ENCODE results near the gene GPR132.
"Not testable (repeated sequence)": the region's sequence is repeated elsewhere in the genome, so short reads cannot be mapped to it uniquely, and the experiment has no call there.

Gene GPR132, protein sequence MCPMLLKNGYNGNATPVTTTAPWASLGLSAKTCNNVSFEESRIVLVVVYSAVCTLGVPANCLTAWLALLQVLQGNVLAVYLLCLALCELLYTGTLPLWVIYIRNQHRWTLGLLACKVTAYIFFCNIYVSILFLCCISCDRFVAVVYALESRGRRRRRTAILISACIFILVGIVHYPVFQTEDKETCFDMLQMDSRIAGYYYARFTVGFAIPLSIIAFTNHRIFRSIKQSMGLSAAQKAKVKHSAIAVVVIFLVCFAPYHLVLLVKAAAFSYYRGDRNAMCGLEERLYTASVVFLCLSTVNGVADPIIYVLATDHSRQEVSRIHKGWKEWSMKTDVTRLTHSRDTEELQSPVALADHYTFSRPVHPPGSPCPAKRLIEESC

DNA sequence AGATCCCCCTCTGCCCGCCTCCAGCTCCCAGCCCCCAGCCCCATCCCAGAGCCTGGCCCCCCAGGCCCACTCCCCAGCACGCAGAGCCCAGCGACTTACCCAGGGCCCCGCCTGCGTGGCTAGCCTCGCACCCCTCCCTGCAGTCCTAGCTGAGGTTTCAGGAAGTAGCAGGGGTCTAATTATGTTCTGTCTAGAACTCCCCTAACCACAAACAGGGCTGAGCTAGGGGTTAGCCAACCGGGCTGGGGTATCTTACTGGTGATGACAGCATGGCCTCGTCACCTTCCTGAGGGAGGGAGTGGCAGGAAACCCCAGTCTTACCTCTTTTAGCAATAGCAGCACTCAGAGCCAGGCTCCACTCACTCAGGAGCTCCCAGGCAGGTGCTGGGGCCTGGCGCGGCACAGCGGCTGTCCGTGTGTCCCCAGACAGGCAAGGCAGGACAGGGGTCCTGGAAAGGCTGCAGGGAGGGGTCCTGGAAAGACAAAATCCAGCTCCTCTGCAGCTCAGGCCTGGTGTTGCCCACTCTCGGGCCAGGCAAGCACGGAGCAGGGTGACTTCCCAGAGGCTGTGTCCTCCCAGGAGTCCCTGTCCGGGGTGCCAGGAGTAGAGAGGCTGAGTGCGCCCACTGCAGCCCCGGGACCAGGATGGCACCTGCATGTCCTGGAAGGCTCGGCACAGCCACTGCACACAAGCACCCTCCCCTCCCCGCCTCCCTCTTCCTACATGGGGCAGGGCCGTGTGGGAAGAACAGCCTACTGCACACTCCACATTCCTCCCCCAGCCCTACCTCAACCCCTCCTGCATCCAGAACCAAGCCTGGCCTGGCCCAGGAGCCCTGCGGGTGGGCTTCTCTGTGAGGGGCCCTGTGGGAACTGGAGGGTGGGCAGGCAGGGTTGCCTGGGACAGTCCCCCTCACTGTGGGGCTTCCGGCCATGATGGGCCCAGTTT, at the start of gene GPR132:
Gene GPR132, minus strand, starts transcription at position 151 of the 949 bp plus-strand sequence. CDS start 10,010 bp downstream, outside the sequence.
- peak; percentile 83 to 89 for DNase-seq

DNA sequence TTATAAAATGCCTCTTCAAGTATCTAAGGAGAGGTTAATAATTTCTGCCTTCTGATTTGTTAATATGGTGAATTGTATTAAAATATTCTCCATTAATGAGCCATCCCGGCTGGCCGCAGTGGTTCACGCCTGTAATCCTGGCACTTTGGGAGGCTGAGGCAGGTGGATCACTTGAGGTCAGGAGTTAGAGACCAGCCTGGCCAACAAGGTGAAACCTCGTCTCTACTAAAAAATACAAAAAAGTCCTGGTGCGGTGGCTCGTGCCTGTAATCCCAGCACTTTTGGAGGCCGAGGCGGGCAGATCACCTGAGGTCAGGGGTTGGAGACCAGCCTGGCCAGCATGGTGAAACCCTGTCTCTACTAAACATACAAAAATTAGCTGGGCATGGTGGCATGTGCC, 44.0 kb upstream of the GPR132 start:
- not testable (repeated sequence) for DNase-seq

DNA sequence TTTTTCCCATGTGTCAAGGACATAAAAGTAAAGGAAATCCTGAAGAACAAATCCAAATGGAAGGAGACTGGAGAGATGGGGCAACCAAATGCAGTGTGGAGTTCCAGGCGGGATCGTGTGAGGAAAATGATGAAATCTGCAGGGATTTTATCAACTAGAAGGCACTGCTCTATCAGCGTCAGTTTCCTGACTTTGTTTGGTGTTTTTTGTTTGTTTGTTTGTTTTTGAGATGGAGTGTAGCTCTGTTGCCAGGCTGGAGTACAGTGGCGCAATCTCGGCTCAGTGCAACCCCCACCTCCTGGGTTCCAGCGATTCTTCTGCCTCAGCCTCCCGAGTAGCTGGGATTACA, 43.3 kb upstream of the GPR132 start:
- DNase-seq = no peak

DNA sequence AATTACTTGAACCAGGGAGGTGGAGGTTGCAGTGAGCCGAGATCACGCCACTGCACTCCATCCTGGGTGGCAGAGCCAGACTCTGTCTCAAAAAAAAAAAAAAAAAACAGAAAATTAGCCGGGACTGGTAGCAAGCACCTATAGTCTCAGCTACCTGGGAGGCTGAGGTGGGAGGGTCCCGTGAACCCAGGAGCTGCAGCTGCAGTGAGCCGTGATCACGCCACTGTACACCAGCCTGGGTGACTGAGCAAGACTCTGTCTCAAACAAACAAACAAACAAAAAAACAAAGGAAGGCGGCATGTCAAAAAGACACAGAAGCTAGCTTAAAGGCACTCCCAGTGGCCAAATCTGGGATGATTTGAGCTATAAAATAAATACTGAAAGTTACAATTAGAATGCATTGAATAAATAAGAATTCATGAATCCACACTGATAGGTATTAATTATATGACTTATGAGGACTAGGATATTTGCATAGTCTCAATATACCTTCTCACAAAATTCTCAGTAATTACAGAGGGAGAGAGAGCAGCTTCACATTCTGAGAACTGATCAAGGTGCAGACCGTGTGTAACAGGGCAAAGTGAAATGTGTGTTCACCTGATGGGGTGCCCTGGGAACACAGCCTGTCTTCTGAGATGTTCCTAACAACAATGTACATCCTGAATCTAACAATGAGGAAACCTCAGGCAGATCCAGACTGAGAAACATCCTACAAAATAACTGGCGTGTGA, 42.7 kb upstream of the GPR132 start:
- no peak for DNase-seq

DNA sequence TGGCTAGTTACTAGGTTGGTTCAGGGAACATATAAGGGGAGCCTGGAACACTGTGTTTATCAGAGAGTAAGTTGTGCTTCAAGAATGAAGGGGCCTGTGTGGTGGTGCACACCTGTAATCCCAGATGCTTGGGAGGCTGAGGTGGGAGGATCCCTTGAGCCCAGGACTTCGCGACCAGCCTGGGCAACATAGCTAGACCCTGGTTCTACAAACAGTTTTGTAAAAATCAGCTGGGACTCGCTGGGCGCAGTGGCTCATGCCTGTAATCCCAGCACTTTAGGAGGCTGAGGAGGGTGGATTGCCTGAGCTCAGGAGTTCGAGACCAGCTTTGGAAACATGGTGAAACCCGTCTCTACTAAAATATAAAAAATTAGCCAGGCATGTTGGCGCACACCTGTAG, 42.1 kb upstream of the GPR132 start:
- DNase-seq = no peak

DNA sequence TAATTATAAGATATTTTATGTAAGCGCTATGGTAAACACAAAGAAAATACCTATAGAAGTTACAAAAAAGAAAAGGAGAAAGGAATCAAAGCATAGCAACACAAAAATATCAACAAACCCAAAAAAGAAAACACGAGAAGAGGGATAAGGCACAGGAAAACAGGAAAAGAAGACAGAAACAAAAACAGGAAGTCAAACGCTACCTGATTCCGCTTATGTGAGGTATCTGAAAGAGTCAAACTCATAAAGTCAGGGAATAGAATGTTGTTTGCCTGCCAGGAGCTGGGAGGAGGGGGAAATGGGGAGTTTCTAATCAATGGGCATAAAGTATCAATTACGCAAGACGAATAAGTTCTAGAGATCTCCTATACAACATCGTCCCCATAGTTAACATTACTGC, 39.9 kb upstream of the GPR132 start:
- no peak for DNase-seq

DNA sequence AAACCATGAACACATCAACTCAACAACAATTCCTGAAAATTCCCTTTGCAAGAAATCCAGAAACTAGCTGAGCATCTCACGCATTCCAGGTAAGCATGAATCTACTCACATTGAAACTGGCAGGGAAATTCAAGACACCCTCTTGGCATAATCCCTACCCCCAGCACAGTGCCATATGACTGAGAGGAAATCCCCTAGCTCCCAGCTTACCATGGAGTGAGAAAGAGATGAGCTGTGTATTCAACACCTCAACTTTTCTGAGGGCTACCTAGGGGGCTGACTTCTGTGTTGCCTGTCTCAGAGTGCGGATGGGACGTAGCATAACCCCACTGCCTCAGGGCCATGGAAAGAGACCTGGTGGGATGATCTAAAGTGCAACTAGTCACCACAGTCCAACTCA, 37.7 kb upstream of the GPR132 start:
- no peak for DNase-seq

DNA sequence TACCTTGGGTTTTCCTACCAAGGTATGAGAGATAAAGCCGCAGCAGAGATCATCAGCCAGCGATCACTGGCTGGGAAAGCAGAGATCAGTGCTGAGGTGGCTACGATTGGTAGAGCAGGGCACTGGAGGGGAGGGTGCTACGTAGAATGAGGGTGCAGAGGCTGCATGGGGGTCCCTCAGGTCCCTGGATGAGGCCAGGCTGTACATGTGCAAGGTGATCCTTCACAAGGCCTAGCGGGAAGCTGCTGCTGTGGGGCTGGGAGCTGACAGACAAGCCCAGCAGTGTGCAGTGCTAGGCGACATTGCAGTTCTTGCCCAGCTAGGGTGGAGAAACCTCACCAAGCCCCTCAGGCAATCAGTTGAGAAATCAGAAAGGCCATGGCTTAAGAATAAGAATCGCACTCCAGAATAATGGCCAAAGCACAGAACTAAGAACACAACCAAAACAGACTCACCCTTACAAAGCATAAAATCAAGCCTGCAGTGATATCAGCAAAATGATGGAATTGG, 37.2 kb upstream of the GPR132 start:
- DNase-seq = no peak

DNA sequence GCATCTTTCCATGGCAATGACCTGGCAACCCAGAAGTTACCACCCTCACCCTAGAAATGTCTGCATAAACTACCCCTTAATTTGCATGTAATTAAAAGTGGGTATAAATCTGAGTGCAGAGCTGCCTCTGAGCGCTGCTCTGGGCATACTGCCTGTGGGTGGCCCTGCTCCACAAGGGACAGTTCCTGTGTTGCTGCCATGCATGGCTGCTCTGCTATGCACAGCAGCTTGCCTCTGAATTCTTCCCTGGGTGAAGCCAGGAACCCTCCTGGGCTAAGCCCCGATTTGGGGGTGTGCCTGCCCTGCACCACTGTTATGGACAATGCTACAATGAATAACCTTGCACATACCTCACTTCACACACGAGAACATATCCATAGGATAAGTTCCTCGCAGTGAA, 35.7 kb upstream of the GPR132 start:
- no peak for DNase-seq

DNA sequence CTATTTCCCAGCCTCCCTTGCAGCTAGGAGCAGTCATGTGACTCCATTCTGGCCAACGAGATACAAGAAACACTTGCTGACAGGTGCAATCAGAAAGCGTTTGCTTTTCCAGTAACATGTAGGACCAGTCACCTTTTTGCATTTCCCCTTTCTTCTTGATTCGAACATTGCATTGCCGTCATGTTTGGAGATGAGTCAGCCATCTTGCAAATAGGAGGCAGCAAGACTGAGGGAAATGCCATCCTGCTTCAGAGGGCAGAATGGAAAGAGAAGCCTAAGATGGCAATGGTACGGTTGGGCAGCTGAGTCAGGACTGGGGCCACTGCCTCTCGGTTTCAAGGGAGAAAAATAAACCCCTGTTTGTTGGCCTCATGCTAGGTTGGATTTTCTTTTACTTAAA, 34.5 kb upstream of the GPR132 start:
- no peak for DNase-seq

DNA sequence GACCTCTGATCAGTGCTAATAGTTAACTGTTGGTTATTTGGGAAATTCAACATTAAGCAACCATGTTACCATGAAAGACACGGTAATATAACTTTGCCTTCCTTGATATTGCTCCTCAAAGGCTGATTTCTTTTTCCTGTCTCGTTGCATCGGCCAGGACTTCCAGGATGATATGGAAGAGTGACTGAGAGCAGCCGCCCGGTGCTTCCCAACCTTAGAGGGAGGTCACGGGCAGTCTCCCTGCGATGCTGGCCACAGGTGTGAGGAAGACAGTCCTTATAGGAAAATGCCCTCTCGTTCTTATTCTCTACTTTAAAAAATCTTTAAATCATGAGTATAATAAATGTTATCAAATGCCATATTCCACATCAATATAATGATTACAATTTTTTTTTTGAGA, 33.1 kb upstream of the GPR132 start:
- DNase-seq = no peak

DNA sequence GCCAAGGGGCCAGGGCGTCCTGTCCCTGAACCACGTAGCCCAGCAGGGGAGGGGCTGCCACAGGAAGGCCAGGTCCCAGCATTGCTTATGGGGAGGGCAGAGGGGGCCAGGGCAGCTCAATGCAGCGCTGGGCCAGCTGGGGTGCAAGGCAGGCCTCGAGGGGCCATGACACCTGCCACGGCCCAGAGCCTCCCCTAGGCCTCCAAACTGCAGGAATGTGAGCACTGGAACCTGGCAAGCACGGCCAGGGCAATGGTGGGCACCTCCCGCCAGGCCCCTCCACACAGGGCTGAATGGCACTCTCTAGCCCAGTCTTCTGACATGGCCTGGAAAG, 32.5 kb upstream of the GPR132 start:
- no peak for DNase-seq

DNA sequence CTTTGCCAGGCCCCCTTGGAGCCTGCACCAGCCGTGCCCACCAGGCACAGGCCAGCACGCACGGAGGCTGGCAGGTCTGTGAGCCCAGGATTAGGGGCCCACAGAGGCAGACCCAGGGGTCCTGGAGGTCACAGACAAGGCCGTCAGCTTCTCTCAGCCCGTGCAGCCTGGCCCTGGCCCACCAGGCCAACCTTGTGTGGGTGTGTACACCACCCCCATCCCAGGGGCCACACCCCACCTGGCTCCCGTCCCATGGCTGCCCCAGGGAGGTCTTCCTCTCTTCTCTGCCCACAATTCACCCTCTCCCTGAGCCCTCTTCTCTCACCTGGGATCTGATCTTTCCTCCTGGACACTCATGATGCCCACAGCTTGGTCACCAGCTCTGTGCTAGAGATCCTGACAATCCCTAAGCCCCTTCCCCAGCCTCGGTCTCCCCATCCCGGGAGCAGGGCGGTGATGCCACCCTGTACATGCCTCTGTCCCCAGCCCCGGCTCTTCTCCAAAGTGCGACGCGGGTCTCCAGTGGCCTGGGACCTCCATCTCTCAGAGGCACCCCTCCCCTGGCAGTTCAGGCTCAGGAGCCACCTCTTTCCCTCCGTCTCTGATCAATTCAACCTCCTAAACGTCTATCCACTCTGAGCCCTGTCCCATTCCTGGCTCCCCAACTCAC, 31.1 kb upstream of the GPR132 start:
- no peak for DNase-seq

DNA sequence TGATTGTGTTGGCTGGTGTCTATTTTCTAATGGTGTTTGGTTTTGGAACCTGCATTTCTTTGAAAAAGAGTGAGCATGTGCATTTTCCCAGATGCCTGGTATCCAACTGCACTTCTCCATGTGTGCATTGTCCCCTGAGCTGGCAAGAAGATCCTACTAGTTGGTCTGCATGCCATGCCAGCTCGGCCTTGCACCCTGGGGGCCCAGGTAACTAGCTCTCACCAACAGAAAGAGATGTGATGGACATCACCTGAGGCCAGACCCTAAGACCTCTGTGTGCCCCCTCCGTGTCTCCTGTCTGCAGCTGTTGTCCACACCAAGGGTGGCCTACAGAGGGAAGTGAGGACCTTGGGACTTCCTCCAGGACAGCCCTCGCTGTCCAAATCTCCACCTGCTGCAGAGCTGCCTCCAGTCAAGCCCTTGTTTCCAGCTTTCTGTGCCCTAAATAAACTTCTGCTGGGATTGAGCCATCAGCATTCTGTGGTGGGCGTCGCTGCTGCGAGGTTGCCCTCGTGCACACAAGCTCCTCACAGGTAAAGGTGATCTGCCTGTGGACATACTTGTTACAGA, 30.1 kb upstream of the GPR132 start:
- no peak for DNase-seq

DNA sequence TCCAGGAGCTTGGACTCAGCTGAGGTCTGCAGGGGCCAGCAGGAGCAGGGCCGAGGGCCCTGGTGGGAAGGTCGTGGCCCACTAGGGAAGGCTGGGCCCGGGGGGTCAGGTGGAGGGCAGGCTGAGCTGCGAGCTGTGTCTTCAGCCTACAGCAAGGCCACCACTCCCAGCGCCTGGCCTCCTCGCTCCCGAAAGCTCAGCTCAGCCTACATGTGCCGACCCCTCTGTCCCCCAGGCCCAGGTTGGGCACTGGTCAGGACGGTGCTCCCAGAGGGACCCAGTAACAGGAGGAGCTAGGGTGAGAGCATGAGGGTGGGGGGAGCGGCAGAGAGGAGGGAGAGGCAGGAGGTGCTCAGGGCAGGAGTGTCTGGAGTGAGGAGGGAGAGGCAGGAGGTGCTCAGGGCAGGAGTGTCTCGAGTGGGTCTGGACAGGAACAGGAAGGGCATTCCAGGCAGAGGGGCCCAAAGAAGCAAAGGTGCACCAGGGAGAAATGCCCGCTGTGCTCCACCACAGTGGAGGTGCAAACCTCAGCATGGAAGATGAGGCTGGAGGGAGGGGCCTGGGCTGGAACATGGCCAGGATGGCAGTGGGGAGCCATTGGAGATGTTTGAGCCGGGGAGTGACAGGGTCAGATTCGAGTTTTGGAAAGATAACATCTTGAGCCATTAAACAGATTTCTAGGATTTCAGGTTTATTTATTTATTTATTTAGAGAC, 29.1 kb upstream of the GPR132 start:
- no peak for DNase-seq

DNA sequence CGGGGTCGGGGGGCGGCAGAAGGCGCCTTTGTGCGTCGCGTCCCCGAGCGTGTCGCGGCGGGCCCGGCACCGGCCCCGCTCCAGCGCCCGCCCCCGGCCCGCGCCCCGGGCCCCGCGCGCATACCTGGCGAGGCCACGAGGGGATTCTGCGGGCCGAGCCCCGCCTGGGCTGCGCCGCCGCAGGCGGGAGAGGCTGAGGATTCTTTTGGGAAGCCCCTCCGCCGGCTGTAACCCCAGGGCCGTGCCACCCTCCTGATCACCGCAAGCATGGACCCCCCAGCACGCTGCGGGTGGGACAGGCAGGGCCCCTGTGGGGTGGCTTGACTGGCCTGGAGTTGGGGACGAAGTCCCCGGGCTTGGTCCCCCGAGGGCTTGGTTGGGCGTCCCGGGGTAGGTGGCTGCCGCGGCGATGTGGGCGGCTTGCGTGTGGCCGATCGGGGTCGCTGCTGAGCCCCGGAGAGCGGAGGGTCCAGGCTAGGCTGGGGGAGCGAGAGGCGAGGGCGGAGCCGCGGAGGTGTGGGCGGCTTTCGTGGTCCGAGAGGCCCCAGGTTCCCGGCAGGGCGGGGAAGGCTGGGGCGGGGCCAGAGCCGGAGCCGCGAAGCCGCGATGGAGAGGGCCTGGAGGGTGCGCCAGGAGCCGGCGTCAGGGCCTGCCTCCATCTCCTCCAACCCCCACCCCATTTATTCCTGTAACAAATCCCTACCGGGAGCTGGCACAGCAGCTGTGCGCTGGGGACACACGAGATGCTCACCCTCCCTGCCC, 28.4 kb upstream of the GPR132 start:
- peak; percentile 85 to 89 for DNase-seq

DNA sequence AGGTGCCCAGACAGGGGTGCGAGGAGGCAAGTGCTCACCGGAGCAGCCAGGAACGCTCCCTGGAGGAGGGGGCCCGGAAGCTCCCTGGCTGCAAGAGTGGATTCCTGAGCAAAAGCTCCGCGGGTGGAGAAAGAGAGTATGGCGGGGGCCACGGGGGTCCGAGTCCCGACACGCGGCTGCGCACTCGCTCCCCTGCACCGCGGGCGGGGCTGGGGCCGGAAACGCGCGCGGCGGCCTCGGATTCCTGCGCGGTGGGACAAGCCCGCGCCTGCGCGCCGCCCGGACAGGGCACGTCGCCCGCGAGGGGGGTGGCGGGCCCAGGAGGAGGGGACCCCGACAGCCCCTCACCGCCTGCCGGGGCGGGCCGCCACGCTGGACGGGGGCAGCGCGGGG, 27.8 kb upstream of the GPR132 start:
- DNase-seq = peak; percentile 65 to 71

DNA sequence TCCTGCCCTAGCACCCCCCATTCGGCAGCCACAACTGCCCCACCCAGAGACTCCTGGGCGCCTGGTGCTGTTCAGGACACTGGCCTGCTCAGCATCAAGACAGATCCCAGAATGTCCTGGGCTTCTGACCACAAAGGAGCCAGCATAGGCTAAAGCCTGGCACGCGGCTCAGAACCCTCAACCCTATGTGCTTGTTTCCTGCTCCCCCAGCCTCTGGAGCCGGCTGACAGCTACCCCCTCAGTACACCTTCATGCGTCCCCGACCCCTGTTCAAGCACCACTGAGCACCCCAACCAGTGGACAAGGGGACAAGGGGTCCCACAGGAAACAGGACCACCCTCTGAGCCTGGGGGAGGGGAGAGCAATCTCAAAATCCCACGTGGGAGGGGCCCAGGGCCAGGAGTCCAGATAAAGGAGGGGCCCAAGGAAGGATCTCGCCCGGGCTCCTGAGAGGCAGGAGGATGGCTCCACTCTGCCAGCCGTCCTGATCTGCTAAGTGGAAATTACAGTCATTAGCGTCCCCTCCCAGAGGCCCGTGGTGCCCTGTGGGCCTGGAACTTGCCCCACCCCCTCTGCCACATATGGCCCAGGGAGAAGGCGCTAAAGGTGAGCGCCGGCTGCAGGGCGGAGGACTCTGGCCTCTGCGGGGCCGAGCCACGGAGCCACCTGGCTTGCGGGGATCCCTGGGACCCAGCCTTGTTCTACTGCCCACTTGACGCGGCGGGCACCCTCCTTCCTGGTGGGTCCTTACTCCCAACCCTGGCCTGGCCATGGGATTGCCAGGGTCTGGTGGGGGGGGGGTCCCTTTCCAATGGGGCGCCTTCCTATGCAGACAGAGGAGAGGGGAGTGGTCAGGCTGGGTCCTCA, 27.2 kb upstream of the GPR132 start:
- DNase-seq = no peak

DNA sequence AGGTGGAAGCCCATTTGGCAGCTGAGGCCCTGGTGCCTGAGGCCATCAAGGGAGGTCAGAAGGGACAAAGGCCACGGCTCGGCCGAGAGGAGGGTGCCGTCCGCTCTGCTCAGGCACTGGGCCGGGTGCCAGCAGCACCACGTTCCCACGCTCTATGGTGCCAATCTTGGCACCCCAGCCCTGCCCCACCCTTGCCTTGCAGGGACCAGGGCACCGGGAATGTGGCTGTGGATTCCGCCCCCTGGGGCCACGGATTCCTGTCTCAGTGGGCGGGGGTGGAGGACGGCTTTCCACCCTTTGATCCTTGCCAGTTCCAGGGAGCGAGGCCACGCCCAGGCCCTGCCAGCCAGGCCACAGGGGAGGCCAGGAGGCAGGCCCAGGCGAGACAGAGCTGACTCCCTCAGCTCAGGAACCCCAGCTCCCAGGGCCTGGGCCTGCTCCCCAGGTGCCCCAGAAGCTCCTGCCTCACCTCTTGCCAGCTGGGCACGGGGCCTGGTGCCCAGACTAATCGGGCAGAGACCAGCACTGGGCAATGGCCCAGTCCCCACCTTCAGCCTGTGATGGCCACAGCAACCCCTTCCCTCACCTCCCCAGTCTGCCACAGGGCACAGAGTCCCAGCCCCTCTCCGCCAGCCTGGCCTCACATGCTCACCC, 26.4 kb upstream of the GPR132 start:
- no peak for DNase-seq

Data from activated CD4-positive, alpha-beta T cell treated with anti-CD3 and anti-CD28 coated beads, Interleukin-2, amount 50 U/mL, for 48 hours (primary cell).